Thyroid gland (tissue), 4 donors: ENCODE measurements around the gene ATP6V1G1. TPM values are rescaled to one million over a fixed set of nuclear protein-coding genes. Genes with fewer than 3 reads are reported as not detected.

Source experiments
- DNase-seq, 2 donors: peaks; one replicate each; pipeline ENCODE4 v3.0.0-alpha.2; 2019
- H3K27ac ChIP-seq, 3 donors: fragments of 200-600 bp; sonication (generic); 1 replicate in 2 of 3; 2 replicates in 1 of 3; pipeline ENCODE4 v1.5.1; 2016 to 2019; ENCODE audit warnings: mild to moderate bottlenecking in 1 of 3, moderate library complexity in 1 of 3
- H3K27me3 ChIP-seq: fragments of 200-600 bp; sonication (generic); one replicate; pipeline ENCODE4 v1.5.1; 2019
- H3K36me3 ChIP-seq, 2 donors: fragments of 200-600 bp; sonication (generic); one replicate each; pipeline ENCODE4 v1.5.1; 2016 to 2019
- H3K4me1 ChIP-seq, 2 donors: fragments of 200-600 bp; sonication (generic); one replicate each; pipeline ENCODE4 v1.5.1; 2017 to 2019
- H3K4me3 ChIP-seq, 3 donors: fragments of 200-600 bp; sonication (generic); replicated peaks in 1 of 3; 1 replicate in 2 of 3; 2 replicates in 1 of 3; pipeline ENCODE4 v1.5.1; 2016; ENCODE audit warnings: mild to moderate bottlenecking in 1 of 3
- H3K9me3 ChIP-seq: fragments of 200-600 bp; sonication (generic); one replicate; pipeline ENCODE4 v1.5.1; 2017
- CTCF ChIP-seq, 6 experiments: fragments of 200-600 bp in 3 of 6; fragments of 450-650 bp in 3 of 6; sonication (generic) in 3 of 6; IDR thresholded peaks; one replicate each; pipeline ENCODE4 v1.5.1; 2016 to 2019; ENCODE audit warnings: antibody characterized with exemption in 6 of 6, mild to moderate bottlenecking in 2 of 6, inconsistent platforms in 1 of 6, moderate library complexity in 1 of 6
- POLR2A ChIP-seq, 2 donors: fragments of 450-650 bp; IDR thresholded peaks; one replicate each; pipeline ENCODE4 v1.6.1; 2017; ENCODE audit warnings: antibody characterized with exemption in 2 of 2, mild to moderate bottlenecking in 2 of 2, moderate library complexity in 1 of 2
- WGBS, 2 donors: methylation state at CpG; one replicate each; pipeline ENCODE4 v1.1.5; 2017; 5-methylcytosine and 5-hydroxymethylcytosine counted together
- intact Hi-C: fragments of 100-400 bp; cut with DNase I; formaldehyde crosslinking; loops from one replicate; pipeline ENCODE4 v1.15.1; 2023
- total RNA-seq, 4 donors: library from RNA; depleted of rRNA; stranded (reverse); fragments of >200 nt; gene quantifications; one replicate each; pipeline ENCODE4 v1.2.3, GENCODE V29; 2016

The ATP6V1G1 gene
- total RNA-seq, 4 donors from 2014 or later = 193 to 223 (median 200) TPM

- Histone ChIP-seq H3K36me3 (peaks cover 16 to 46% of the 10 kb centered on the region in 2 donors), H3K4me3 (no peak overlapping the region), H3K4me1 (no peaks in the 10 kb centered on the region), H3K9me3 (no peaks in the 10 kb centered on the region), H3K27me3 (no peaks in the 10 kb centered on the region), H3K27ac (no peak overlapping the region)
- DNase-seq = no peak
- intact Hi-C loops = no loop called here
- 88% methylated on average over 7 of the region's 7 CpGs for WGBS, 2 donors
- TF ChIP-seq CTCF (IDR thresholded peaks at IDR 0.05) (no peak), POLR2A (IDR thresholded peaks at IDR 0.05) (no peak)
These were observed 42.1 kb downstream of the ATP6V1G1 start for GRCh38 chr9:114629563-114630090.

- no peak for DNase-seq
- TF ChIP-seq POLR2A (IDR thresholded peaks at IDR 0.05) (no peak), CTCF (IDR thresholded peaks at IDR 0.05) (no peak)
- Histone ChIP-seq H3K4me1 (no peaks in the 10 kb centered on the region), H3K27me3 (no peaks in the 10 kb centered on the region), H3K4me3 (no peak overlapping the region), H3K27ac (no peak overlapping the region), H3K9me3 (no peaks in the 10 kb centered on the region), H3K36me3 (peaks cover 16 to 48% of the 10 kb centered on the region in 2 donors)
- WGBS, 2 donors = 42 to 58% methylated on average over 2 of the region's 2 CpGs
- intact Hi-C loops = no loop called here
These were observed 43.6 kb downstream of the ATP6V1G1 start for GRCh38 chr9:114631166-114631565.

GRCh38 chr9:114633438-114634089, 46.0 kb downstream of the ATP6V1G1 start:
- 92 to 93% methylated on average over 8 to 9 of the region's 11 CpGs for WGBS, 2 donors
- no peaks in the 10 kb centered on the region for H3K9me3 ChIP-seq
- peaks cover 8 to 36% of the 10 kb centered on the region in 2 donors for H3K36me3 ChIP-seq
- intact Hi-C loops = no loop called here
- TF ChIP-seq CTCF (IDR thresholded peaks at IDR 0.05) (no peak), POLR2A (IDR thresholded peaks at IDR 0.05) (no peak)
- no peaks in the 10 kb centered on the region for H3K4me1 ChIP-seq
- H3K27ac ChIP-seq = no peak overlapping the region
- H3K27me3 ChIP-seq = no peaks in the 10 kb centered on the region
- no peak overlapping the region for H3K4me3 ChIP-seq
- DNase-seq = no peak

- TF ChIP-seq CTCF (IDR thresholded peaks at IDR 0.05) (no peak), POLR2A (IDR thresholded peaks at IDR 0.05) (no peak)
- H3K9me3 ChIP-seq = no peaks in the 10 kb centered on the region
- WGBS, 2 donors = 83 to 92% methylated on average over 5 to 6 of the region's 6 CpGs
- no peak overlapping the region for H3K4me3 ChIP-seq
- intact Hi-C loops = no loop called here
- DNase-seq = no peak
- no peaks in the 10 kb centered on the region for H3K4me1 ChIP-seq
- H3K36me3 ChIP-seq = peaks cover 12 to 36% of the 10 kb centered on the region in 2 donors
- no peak overlapping the region for H3K27ac ChIP-seq
- H3K27me3 ChIP-seq = no peaks in the 10 kb centered on the region
These were observed 46.8 kb downstream of the ATP6V1G1 start for GRCh38 chr9:114634387-114634786.

GRCh38 chr9:114638404-114638803, 50.8 kb downstream of the ATP6V1G1 start:
- peaks cover 26 to 38% of the 10 kb centered on the region in 2 donors for H3K36me3 ChIP-seq
- no peaks in the 10 kb centered on the region for H3K27me3 ChIP-seq
- TF ChIP-seq CTCF (IDR thresholded peaks at IDR 0.05) (no peak), POLR2A (IDR thresholded peaks at IDR 0.05) (no peak)
- no peaks in the 10 kb centered on the region for H3K4me1 ChIP-seq
- no peak overlapping the region for H3K27ac ChIP-seq
- no peaks in the 10 kb centered on the region for H3K9me3 ChIP-seq
- H3K4me3 ChIP-seq = no peak overlapping the region
- WGBS, 2 donors = 91 to 94% methylated on average over 8 of the region's 8 CpGs
- no peak for DNase-seq
- intact Hi-C loops = no loop called here
